GM21529 (cell line): ENCODE data around the gene ACSL5.
"Not testable (repeated sequence)": the region's sequence is repeated elsewhere in the genome, so short reads cannot be mapped to it uniquely, and the experiment has no call there.

Source experiments
- ATAC-seq: cut with Tn5 transposase; IDR thresholded peaks from one replicate; pipeline ENCODE4 v1.9.1; 2021; ENCODE audit not compliant: unreplicated experiment

The ACSL5 gene

GRCh38 chr10:112374724-112375541, 1.0 kb downstream of the ACSL5 start:
- peak; percentile 50 for ATAC-seq

- ATAC-seq = peak; percentile 86
These were observed 1.9 kb downstream of the ACSL5 start for GRCh38 chr10:112375721-112376395.

DNA sequence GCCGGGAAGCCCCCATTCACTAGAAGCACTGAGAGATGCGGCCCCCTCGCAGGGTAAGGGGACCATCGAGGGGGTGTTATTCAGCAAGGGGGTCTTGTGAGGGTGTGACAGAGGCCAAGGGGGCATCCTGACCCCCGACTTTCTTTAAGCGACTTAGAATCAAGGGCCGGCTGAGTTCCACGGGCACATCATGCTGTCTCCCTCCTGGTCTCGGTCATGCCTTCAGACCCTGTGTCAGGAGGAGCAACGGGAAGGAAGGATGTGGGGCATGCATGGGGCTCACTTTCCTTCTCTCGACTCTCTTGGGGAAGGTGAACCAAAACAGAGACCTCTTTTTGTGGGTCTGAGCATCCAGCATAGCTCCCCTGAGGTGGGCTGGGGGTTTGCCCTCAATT, 2.5 kb downstream of the ACSL5 start:
- ATAC-seq = peak; percentile 26

- not testable (repeated sequence) for ATAC-seq
These were observed 3.2 kb downstream of the ACSL5 start for GRCh38 chr10:112377116-112377515.

- no peak for ATAC-seq
These were observed 5.8 kb downstream of the ACSL5 start for GRCh38 chr10:112379635-112380296.

GRCh38 chr10:112382515-112383235, 8.8 kb downstream of the ACSL5 start:
- ATAC-seq = no peak

DNA sequence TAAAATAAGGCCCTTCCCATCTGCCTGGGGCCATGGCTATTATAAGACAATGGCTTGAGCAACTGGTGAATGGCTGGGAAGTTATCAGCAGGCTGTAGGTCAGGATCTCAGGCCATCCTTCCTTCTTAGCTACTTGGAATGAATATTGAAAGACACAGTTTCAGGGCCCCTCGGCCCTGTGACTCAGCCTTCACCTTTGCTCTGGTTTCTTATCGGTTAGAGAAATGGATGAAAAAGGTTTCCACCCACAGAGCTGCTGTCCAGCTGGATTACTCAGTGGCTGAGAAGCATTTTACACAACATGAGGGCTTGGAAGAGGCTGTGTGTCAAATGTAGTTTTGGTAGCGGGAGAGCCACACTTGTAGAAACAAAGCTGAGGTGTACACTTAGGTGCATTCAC, 9.4 kb downstream of the ACSL5 start:
- ATAC-seq = no peak

GRCh38 chr10:112384141-112384540, 10.2 kb downstream of the ACSL5 start:
- ATAC-seq = no peak

GRCh38 chr10:112385201-112385600, 11.3 kb downstream of the ACSL5 start:
- ATAC-seq = no peak

DNA sequence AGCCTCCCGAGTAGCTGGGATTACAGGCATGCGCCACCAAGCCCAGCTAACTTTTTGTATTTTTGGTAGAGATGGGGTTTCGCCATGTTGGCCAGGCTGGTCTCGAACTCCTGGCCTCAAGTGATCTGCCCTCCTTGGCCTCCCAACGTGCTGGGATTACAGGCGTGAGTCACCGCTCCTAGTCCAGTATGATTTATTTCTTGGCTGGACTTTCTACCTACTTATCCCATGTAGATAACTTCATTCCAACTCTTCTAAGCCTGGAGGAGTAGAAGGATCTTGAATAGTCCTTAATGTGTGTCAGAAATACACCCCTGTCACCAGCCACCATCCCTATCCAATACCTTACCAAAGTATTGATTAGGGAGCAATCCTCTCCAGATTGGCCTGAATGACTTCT, 14.1 kb downstream of the ACSL5 start:
- ATAC-seq = not testable (repeated sequence)

GRCh38 chr10:112388548-112388947, 14.6 kb downstream of the ACSL5 start:
- no peak for ATAC-seq

GRCh38 chr10:112389271-112389822, 15.4 kb downstream of the ACSL5 start:
- peak; percentile 88 for ATAC-seq

DNA sequence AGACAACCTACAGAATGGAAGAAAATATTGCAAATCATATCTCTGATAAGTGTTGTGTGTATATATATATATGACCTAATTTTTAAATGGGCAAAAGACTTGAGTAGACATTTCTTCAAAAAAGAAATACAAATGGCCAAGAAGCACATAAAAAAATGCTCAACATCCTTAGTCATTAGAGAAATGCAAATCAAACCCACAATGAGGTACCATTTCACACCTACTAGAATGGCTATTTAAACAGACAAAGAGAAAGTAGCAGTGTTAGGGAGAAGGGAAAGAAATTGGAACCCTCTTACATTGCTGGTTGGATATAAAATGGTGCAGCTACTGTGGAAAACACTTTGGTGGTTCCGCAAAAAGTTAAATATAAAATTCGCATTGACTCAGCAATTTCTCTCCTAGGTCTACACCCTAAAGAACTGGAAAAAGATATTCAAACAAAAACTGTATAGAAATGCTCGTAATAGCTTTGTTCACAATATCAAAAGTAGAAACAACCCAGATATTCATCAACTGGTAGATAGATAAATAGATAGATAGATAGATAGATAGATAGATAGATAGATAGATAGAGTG, 16.3 kb downstream of the ACSL5 start:
- no peak for ATAC-seq

DNA sequence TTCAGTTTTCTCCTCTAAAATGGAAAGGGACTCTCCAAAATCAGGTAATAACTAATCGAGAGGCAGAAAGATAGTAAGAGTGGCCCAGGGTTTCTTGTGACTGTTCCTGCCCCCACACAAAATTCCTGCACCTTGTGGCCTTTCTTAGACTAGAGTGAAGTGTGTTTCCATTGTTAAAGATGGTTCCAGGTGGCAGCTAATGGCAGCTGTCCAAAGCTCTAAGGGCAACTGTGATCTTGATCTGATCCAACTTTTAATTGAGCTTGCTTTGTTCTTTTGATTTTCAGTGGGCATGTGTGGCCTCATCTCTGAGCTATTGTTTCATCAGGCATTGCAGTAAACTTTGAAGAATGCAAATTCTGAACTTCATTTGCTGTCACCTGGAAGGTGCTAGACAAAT, 19.4 kb downstream of the ACSL5 start:
- ATAC-seq = no peak

- ATAC-seq = no peak
These were observed 19.9 kb downstream of the ACSL5 start for GRCh38 chr10:112393827-112394226.

- ATAC-seq = no peak
These were observed 20.6 kb downstream of the ACSL5 start for GRCh38 chr10:112394475-112394875.

DNA sequence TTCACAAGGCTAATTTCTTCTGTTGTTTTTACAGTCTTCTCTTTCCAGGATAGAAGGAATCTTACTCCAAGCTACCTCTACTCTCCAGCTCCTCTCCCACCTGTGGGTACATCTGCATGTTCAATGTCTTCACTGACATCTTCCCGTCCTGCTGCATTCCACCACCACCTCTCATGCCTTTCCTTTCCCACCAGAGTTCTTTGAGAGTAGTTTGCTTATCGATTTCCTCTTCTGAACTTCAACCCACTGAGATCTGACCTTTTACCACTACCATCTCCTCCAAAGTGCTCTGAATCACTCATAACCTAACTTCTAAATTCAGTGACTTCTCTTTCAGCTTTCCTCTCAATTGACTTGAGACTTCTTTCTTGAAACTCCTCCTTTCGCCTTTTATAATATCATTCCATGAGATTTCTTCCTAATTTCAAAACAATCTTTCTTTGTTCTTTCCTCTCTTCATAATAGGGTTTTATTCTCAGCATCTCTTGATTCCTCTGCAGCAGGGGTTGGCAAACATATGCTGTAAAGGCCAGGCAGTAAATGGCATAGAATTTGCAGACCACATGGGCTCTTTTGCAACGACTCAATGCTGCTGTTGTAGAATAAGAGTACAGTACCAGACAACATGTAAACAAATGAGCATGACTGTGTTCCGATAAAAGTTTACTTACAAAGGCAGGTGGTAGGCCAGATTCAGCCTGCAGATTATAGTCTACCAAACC, 22.1 kb downstream of the ACSL5 start:
- ATAC-seq = no peak

DNA sequence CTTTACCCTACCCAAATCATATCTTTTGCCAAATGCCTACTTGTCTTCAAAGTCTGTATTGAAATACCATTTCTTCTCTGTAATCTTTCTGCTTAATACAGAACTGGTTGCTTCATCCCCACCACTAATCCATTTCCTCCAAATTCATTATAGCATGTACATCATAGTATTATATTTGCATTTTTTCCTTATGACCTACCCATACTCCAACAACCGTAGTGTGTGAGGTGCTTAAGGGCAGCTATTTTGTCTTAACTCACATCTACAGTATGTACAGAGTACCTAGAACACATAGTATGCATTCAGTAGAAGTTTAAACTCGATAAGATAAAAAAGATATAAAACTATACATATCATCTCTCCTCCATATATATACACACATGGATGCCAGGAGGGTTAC, 23.7 kb downstream of the ACSL5 start:
- ATAC-seq = no peak

DNA sequence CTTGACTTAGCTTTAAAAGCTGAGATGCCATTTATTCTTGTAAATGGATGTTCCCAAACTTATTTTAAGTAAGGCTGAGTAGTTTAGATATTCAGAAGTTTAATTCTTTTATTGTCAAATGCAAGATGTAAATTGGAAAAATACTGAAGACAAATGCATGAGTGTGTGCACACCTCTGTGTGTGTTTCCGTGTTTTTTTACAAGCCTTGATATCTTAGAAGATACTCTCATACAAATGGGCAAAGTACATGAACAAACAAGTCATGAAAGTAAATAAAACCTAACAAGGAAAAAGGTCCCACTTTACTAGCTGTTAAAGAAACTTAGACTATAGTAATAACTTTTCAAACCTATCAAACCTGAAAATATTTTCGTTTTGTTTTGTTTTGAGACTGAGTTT, 29.0 kb downstream of the ACSL5 start:
- ATAC-seq = no peak

DNA sequence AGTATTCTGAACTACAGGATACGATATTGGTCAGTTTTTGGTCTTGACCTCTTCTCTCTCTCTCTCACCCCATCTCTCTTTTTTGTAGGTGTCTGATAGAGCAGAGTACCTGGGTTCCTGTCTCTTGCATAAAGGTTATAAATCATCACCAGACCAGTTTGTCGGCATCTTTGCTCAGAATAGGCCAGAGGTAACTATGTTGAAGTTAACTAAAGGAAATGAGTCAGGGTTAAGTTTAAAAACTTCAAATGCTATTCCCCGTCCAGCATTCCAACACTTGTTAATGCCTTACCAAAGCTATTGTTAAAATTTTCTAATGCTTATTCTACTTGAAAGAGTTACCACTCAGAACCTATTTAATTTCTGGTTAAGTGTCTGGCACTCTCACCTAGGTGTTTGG, 30.7 kb downstream of the ACSL5 start:
- ATAC-seq = no peak
